Kidney (tissue), 14 donors: ENCODE measurements around the gene SUN2. TPM values are rescaled to one million over a fixed set of nuclear protein-coding genes. Genes with fewer than 3 reads are reported as not detected.

ENCODE experiments used
- DNase-seq, 5 donors: peaks; one replicate each; pipeline ENCODE4 v3.0.0-alpha.2; 2013 to 2020
- FAIRE-seq: peaks from 2 replicates; lab custom pipeline; 2012; peaks lifted over from hg19 to GRCh38; lab: Jason Lieb, UNC
- H3K27ac ChIP-seq, 2 donors: one replicate each; pipeline ENCODE4 v1.7.0; 2013; ENCODE audit warnings: low read depth in 2 of 2, low read length in 2 of 2, inconsistent platforms in 1 of 2
- H3K27me3 ChIP-seq: one replicate; pipeline ENCODE4 v1.7.1; 2013; ENCODE audit warnings: low read length, inconsistent platforms; ENCODE audit not compliant: control insufficient read depth, insufficient read depth
- H3K36me3 ChIP-seq, 3 donors: one replicate each; pipeline versions ENCODE4 v1.7.0 to v1.7.1; 2013; ENCODE audit warnings: low read length in 3 of 3, control low read depth in 1 of 3, inconsistent platforms in 1 of 3; ENCODE audit not compliant: insufficient read depth in 3 of 3, control insufficient read depth in 2 of 3
- H3K4me1 ChIP-seq, 3 donors: one replicate each; pipeline versions ENCODE4 v1.7.0 to v1.7.1; 2013; ENCODE audit warnings: low read length in 3 of 3, inconsistent platforms in 1 of 3, low read depth in 1 of 3; ENCODE audit not compliant: control insufficient read depth in 2 of 3, insufficient read depth in 2 of 3
- H3K4me3 ChIP-seq, 3 donors: one replicate each; pipeline versions ENCODE4 v1.7.0 to v1.8.1; 2013; ENCODE audit warnings: low read length in 3 of 3, control low read depth in 1 of 3, inconsistent platforms in 1 of 3
- H3K9ac ChIP-seq, 3 donors: one replicate each; pipeline versions ENCODE4 v1.7.0 to v1.7.1; 2013; ENCODE audit warnings: low read length in 3 of 3, control low read depth in 1 of 3, inconsistent platforms in 1 of 3
- H3K9me3 ChIP-seq, 3 donors: one replicate each; pipeline versions ENCODE4 v1.7.0 to v1.7.1; 2013; ENCODE audit warnings: low read length in 3 of 3, control low read depth in 1 of 3, inconsistent platforms in 1 of 3; ENCODE audit not compliant: control insufficient read depth in 2 of 3, insufficient read depth in 1 of 3
- CTCF ChIP-seq: IDR thresholded peaks from 3 replicates; pipeline ENCODE4 v1.5.1; 2012; ENCODE audit warnings: mild to moderate bottlenecking, moderate library complexity, borderline replicate concordance; ENCODE audit not compliant: insufficient read depth; ENCODE audit errors: extremely low read depth
- intact Hi-C: fragments of 100-400 bp; cut with DNase I; formaldehyde crosslinking; loops from one replicate; pipeline ENCODE4 v1.11.1; 2022
- polyA plus RNA-seq: library from polyadenylated mRNA; stranded (reverse); fragments of 350-450 nt; fragmentation: Illumina TruSeq; extraction: RNeasy Lipid Tissue Mini Kit (QIAGEN cat#74804); gene quantifications from one replicate; pipeline ENCODE4 v1.2.3, GENCODE V29; 2014; ENCODE audit warnings: low read depth, low replicate concordance; ENCODE audit not compliant: insufficient read depth
- total RNA-seq: library from RNA; stranded (reverse); fragmentation: NEBNext Ultra II Directional; extraction: Animal tissue kit (Norgen Biotek cat#: 25700); gene quantifications from one replicate; pipeline ENCODE4 v1.2.1, GENCODE V29; 2021
- donor health status: control.
- donor health status: control.
- donor health status: control.
- donor health status: control.
- donor health status: control.
- donor health status: DM: yes; HTN: yes; CAD: no.
- donor health status: Normal renal cell carcinoma (clear cell type).

Gene SUN2
- total and polyA plus RNA-seq, 2 donors from 2014 or later: 41.7 to 199 TPM

- no peak for TF ChIP-seq CTCF
- H3K4me3 ChIP-seq: no peak overlapping the region
- intact Hi-C loops: no loop called here
- DNase-seq (no peak), FAIRE-seq (no peak)
- no peaks in the 10 kb centered on the region for H3K27me3 ChIP-seq
- peaks cover 0 to 87% (median 56%) of the 10 kb centered on the region in 3 donors for H3K36me3 ChIP-seq
- no peaks in the 10 kb centered on the region for H3K4me1 ChIP-seq
- H3K9ac ChIP-seq: no peak overlapping the region
- H3K27ac ChIP-seq: no peak overlapping the region
- H3K9me3 ChIP-seq: no peaks in the 10 kb centered on the region
These were observed 13.4 kb downstream of the SUN2 start for GRCh38 chr22:38742176-38742942.

GRCh38 chr22:38741576-38741975 is 14.2 kb downstream of the SUN2 start:
- Histone ChIP-seq H3K27ac (no peak overlapping the region), H3K4me1 (no peaks in the 10 kb centered on the region), H3K9ac (no peak overlapping the region), H3K36me3 (peaks cover 0 to 94% (median 59%) of the 10 kb centered on the region in 3 donors), H3K27me3 (no peaks in the 10 kb centered on the region), H3K4me3 (no peak overlapping the region), H3K9me3 (no peaks in the 10 kb centered on the region)
- no peak for FAIRE-seq
- DNase-seq: no peak
- no peak for TF ChIP-seq CTCF
- intact Hi-C loops: no loop called here

- peaks cover 0 to 94% (median 60%) of the 10 kb centered on the region in 3 donors for H3K36me3 ChIP-seq
- no peak overlapping the region for H3K4me3 ChIP-seq
- H3K4me1 ChIP-seq: no peaks in the 10 kb centered on the region
- no peak overlapping the region for H3K9ac ChIP-seq
- H3K27me3 ChIP-seq: no peaks in the 10 kb centered on the region
- DNase-seq: no peak
- no peaks in the 10 kb centered on the region for H3K9me3 ChIP-seq
- no peak overlapping the region for H3K27ac ChIP-seq
- intact Hi-C loops: no loop called here
- TF ChIP-seq CTCF: no peak
- FAIRE-seq: no peak
These were observed 14.6 kb downstream of the SUN2 start for GRCh38 chr22:38741166-38741565.
